Measurements from ENCODE around the gene TLE5. TPM values are rescaled to one million over a fixed set of nuclear protein-coding genes. Genes with fewer than 3 reads are reported as not detected.

The TLE5 gene
- total RNA-seq, 8 experiments from 2014 or later = 105 to 286 (median 141) TPM

GRCh38 chr19:3003046-3003445, 59.2 kb downstream of the TLE5 start:
- H3K27ac ChIP-seq = no peak overlapping the region
- H3K4me3 ChIP-seq = no peak overlapping the region
- peak in 2 of 8 experiments; percentile 15 to 31 for ATAC-seq (replicated peaks in 6 of 8)
- in situ Hi-C loops (cut with MboI; ENCODE audit: low pct_unique_long_range_greater_than_20kb in 2 of 9, low sequenced_read_pairs in 9 of 9, unreplicated experiment in 9 of 9) = no loop called here
- WGBS, 10 experiments = 73% methylated on average over 3 of the region's 7 CpGs; no CpG with 5 or more reads in 9 of the 10 experiments
- H3K4me1 ChIP-seq (replicated peaks in 1 of 2) = peaks cover 0 to 3% of the 10 kb centered on the region in 2 donors

Other genes starting within 250 kb of the TLE5 start
- gene ZNF554, start 242.6 kb downstream of the TLE5 start, total RNA-seq = 10 to 100 TPM in 2 of 8 experiments, 1 to 10 TPM in 6; 2.1 to 10.7 (median 7.7) TPM
- gene ZNF555, start 221.0 kb downstream of the TLE5 start, total RNA-seq = 10 to 100 TPM in 4 of 8 experiments, 1 to 10 TPM in 4; 1.1 to 11.6 (median 8.7) TPM
- 1 to 10 TPM in 1 of 8 experiments, under 1 TPM in 7; 0.07 to 1.1 (median 0.17) TPM for gene ZNF556, start 195.2 kb downstream of the TLE5 start, total RNA-seq
- gene ZNF57, start 161.6 kb downstream of the TLE5 start, total RNA-seq = 10 to 100 TPM in 2 of 8 experiments, 1 to 10 TPM in 6; 3.3 to 11.6 (median 8.4) TPM
- 1 to 10 TPM; 1.7 to 9.9 (median 7.7) TPM for gene ZNF77, start 117.5 kb downstream of the TLE5 start, total RNA-seq
- 1 to 10 TPM in 3 of 8 experiments, under 1 TPM in 4, not detected in 1; 0.18 to 3.9 (median 0.81) TPM for gene TLE6, start 84.9 kb downstream of the TLE5 start, total RNA-seq
- gene TLE2, start 33.2 kb downstream of the TLE5 start, total RNA-seq = 10 to 100 TPM in 1 of 8 experiments, 1 to 10 TPM in 3, under 1 TPM in 2, not detected in 2; 0.13 to 11.8 (median 4.4) TPM
- 10 to 100 TPM; 10.1 to 36.7 (median 26.6) TPM for gene GNA11, start 31.9 kb upstream of the TLE5 start, total RNA-seq
- 1 to 10 TPM in 1 of 8 experiments, under 1 TPM in 3, not detected in 4; 0.22 to 1.3 (median 0.46) TPM for gene GNA15, start 73.5 kb upstream of the TLE5 start, total RNA-seq
- under 1 TPM in 4 of 8 experiments, not detected in 4; 0.13 to 0.45 (median 0.27) TPM for gene S1PR4, start 116.3 kb upstream of the TLE5 start, total RNA-seq
- 10 to 100 TPM; 11.0 to 77.7 (median 26.3) TPM for gene NCLN, start 123.4 kb upstream of the TLE5 start, total RNA-seq
- gene CELF5, start 162.2 kb upstream of the TLE5 start, total RNA-seq = 10 to 100 TPM in 5 of 8 experiments, under 1 TPM in 3; 0.18 to 29.9 (median 18.0) TPM

All from motor neuron (in vitro differentiated cells).